Activated CD8-positive, alpha-beta memory T cell treated with anti-CD3 and anti-CD28 coated beads for 4 hours (primary cell): ENCODE results near the gene TMEM218.
"Not testable (repeated sequence)": the region's sequence is repeated elsewhere in the genome, so short reads cannot be mapped to it uniquely, and the experiment has no call there.

Source experiments
- DNase-seq, 2 donors: peaks; one replicate each; pipeline ENCODE4 v3.0.0-alpha.2; 2020; ENCODE audit warnings: low read depth in 2 of 2

The TMEM218 gene

DNA sequence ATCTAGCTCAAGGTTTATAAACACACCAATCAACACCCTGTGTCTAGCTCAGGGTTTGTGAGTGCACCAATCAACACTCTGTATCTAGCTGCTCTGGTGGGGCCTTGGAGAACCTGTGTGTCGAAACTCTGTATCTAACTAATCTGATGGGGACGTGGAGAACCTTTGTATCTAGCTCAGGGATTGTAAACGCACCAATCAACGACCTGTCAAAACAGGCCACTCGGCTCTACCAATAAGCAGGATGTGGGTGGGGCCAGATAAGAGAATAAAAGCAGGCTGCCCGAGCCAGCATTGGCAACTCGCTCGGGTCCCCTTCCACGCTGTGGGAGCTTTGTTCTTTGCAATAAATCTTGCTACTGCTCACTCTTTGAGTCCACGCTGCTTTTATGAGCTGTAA lies 21.3 kb downstream of the TMEM218 start:
- DNase-seq, result not testable (repeated sequence)

DNA sequence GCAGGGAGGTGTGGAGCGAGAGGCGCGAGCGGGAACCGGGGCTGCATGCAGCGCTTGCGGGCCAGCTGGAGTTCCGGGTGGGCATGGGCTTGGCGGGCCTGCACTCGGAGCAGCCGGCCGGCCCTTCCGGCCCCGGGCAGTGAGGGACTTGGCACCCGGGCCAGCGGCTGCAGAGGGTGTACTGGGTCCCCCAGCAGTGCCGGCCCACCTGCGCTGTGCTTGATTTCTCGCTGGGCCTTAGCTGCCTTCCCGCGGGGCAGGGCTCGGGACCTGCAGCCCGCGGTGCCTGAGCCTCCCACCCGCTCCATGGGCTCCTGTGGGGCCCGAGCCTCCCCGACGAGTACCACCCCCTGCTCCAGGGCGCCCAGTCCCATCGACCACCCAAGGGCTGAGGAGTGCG lies 21.9 kb downstream of the TMEM218 start:
- DNase-seq, result not testable (repeated sequence)

DNA sequence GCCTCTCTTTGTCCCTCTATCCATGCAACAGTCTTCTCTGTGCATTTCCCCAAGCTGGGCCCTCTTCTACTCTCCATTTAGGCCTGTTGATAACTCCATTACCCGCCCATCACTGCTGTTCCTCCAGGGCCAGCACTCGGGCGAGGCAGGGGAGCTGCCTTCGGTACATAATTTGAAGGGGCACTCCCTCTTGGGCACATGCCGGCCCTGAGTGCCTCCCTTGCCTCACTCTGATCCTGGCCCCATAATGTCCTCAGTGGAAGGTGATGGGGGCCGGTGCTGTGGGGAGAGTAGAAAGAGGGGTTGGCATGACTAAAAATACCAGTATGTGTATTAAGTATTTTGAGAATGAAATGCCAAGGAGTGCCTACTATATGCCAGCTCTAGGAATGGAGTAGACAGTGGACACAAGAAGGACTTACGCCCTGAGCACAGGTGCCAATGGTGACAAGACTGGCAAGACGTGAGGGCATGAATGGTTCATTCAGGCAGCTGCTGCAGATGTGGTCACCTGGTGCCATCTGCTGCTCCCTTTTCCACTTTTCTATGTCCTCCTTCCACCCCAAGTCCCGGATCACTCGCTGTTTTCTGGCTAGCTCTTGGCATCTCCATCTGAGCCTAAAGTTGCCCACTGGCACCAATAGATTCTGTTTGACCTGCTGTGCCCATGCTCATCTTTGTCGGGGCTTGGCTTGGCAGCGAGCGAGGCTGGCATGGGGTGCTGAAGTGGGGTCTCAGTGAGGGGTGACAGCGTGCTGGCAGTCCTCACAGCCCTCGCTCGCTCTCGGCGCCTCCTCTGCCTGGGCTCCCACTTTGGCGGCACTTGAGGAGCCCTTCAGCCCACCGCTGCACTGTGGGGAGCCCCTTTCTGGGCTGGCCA lies 22.6 kb downstream of the TMEM218 start:
- no peak for DNase-seq

DNA sequence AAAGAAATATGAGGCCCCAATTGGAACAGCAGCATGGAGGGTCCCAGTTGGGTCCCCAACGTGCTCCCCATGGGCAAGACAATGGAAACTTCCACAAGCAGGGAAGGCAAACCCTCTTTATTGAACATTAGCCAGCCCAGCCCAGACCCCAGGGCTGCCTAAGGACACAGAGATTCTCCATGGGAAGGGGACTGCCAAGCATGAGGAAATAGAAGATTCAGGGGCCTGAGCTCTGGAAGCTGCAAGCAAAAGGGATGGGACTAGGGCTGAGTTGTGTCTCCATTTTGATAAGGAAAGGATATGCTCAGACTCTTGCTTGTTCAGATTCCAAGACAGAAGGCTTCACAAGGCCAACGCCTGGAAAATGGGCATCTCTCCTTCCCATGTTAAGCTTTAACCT lies 23.3 kb downstream of the TMEM218 start:
- no peak for DNase-seq

DNA sequence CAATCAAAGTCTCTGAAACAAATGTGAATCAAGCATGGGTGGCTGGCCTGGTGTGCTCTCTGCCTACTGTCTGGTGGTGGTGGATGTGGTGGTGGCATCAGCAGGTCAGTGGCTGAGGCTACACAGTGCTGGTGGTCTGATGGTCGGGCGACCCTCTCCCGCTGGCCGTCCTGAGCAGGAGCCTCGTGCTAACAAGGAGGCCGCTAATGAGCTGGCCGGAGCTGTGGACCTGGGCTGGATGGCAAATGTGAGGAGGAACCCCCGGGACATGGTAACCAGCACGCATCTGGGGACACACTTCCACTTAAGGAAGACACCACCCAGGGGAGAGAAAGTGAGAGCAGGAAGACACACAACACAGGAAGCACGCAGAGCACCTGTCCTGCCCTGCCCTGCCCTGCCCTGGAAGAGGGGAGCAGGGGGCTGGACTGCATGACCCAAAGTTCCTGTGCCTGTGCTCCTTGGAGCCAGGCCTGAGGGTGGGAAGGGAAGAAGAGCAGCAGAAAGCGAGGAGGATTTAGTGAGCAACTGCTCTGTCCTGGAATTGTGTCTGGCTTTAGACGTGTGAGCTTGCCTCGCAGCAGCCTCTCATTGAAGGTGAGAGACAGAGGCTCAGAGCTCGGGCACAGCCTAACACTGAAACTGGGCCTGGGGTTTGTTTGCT lies 24.7 kb downstream of the TMEM218 start:
- DNase-seq, result no peak

DNA sequence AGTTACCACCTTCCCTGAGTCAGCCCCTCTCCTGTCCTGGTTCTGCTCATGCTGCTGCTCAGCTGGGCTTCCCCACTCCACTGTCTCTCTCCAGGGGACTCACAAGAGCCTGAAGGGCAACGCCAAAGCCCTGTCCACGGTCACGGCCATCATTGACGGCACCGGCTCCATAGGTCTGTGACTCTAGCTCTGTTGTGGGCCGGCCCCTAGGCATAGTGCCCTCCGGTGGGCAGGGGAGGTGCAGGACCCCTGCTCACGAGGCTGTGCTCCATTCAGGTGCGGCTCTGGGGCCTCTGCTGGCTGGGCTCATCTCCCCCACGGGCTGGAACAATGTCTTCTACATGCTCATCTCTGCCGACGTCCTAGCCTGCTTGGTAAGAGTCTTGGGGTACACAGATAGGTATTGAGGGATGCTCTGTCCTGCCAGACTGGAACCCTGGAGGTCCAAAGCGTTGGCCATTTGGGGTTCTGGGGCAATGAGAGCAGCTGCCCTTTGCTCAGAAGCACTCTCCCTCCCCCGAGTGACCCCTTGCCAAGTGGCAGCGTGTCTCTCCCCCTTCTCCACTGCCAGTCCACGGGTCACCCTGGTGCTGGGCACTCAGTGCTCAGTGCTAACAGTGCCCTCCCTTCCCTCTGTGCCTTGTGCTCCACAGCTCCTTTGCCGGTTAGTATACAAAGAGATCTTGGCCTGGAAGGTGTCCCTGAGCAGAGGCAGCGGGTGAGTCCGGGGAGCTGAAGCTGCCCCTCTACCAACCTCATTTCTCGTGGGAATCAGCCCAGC lies 25.9 kb downstream of the TMEM218 start:
- DNase-seq, result no peak

DNA sequence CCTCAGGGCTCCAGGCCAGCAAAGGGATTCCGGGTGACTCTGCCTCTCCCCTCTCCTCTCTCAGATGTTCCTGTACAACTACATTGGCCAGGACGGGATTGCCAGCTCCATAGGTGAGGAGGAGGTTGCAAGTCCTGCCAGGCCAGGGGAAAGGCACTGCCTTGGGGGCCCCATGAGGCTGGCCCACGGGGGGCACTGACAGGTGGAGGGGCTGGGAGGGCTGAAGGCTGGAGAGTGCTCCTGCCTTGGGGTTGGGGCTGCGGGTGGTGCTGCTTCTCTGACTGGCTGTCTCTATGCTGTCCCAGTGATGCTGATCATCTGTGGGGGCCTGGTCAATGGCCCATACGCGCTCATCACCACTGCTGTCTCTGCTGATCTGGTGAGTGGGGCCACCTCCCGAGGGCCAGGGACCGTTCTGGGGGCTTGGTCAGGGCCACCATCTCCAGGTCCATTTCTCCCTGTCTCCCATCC lies 26.6 kb downstream of the TMEM218 start:
- no peak for DNase-seq

DNA sequence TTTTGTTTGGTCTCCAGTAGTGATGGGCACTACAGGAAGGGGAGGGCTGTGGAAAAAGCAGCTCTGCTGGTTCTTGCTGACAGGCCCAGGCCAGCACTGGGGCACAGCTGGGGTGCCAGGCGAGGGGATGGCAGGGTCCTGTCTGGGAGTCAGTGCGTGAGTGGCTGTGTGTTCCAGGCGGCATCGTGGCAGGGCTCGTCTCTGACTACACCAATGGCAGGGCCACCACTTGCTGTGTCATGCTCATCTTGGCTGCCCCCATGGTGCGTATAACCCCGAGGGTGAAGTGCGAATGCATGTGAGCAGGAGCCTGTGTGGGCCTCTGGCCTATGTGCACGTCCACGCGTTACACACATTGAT lies 27.4 kb downstream of the TMEM218 start:
- no peak for DNase-seq

DNA sequence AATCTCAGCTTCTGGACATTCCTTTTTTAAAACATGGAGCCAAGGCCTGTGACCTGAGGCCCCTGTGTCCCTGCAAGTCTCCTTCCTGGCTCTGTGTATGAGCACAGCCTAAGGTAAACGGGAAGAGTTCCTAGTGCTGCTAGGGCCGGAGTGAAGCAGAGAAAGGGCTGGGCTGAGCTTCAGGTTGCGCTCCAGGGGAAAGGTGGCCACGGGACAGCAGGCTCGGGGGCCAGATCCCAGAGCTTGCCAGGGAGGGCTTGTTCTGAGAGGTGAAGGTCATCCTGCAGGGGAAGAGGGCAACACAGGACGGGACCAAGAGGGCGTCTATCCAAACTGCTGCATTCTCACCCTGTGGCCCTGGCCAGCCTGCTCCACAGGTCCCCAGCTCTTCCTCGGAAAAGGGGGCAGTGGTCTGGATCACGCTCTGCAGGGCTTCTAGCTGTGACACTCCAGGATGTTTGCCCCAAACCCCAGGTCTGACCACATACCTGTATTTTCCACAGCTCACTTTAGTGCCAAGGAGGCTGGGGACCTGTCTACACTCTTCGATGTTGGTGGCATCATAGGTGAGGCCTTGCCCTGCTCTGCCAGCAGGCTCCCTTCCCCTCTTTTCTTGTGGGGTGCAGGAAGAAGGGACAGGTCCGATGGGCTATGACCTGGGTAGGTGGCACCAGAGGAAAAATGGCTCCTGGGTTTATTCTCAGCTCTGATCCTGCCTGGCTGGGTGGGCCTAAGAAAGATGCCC lies 27.9 kb downstream of the TMEM218 start:
- DNase-seq, result no peak

DNA sequence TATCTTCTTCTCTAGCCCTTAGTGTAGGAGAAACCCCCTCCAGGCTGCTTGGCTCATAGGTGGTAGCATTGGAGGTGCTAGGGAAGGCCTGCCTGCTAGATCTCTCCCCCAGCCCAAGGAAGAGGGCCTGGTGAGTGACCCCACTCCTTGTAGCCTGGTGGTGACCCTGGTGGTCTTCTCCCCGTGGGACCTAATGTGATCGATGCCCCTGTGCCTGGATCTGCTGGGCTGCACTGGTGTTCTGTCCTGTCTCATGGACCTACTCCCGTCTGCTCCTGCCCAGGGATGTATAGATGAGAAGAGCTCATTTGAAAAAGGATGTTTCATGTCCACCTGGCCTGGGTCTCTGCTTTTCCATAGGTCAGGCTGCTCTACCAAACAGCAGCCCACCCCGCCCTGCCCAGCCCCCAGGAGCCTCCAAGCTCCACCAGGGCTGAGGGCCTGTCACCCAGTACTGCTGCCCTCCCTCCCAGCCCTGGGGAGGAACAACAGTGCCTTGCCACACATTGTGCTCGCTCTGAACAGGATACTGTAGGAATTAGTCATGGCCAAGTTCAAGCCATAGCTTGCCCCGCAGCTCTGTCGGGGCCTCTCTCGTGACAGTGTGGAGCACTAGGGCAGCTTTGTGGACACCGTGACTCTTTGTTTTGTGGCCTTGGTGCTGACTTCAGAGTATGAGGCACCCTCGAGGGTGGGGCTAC lies 28.7 kb downstream of the TMEM218 start:
- no peak for DNase-seq

DNA sequence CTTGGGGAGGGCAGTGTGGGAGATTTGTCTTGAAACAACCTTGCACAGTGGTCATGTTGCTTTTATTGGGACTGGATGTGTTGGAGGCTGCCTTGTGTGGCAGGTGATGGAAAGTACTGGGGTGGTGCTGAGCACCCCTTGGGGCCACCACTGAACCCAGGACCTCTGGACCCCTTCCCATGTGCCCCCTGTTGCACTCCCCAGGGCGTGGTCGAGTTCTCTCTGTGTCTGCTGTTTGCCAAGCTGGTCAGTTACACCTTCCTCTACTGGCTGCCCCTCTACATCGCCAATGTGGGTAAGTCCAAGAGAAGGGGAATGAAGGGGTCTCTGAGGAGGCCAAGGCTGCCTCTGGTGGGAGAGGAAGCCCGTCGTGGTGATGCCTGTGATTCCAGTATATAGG lies 29.4 kb downstream of the TMEM218 start:
- no peak for DNase-seq

DNA sequence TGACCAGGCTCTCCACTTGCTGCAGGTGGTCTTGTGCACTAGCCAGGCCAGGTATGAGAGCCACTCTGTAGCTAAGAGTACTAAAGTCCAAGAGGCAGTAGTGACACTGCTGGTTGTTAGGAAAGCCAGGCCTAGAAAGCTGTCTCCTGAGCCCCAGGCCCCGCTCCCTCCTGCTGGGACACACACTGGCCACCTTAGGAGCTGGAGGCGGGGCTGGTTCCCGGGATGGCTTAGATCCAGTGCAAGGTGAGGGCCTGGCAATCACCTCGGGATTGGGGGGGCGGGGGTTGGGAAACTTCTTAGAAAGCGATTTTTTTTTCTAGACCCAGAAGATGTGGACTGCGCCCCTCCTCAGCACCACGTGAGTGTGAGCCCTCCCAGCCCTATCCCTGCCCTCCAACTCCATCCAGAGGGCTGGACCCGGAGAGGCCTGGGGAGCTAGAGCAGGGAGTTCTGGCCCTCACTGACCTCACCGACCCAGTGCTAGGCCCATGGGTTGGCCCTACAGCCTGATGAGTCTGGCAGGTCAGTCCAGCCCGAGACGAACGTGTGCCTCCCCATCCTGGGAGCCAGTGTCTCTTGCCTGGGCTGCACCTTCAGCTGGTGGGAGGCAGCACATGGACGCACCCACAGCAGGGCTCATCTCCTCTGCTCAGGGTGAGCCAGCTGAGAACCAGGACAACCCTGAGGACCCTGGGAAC lies 30.2 kb downstream of the TMEM218 start:
- no peak for DNase-seq

DNA sequence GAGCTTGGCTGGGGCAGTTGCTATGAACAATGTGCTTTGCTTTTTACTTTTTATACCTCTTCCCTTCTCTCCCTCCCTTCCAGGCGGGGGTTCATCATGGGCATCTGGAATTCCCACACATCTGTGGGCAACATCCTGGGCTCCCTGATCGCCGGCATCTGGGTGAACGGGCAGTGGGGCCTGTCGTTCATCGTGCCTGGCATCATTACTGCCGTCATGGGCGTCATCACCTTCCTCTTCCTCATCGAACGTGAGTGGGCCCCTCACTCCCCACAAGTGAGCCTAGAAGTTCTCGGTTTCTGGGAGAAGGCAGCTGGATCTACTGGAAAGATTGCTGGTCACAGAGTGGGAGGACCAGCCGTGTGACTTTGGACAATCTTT lies 30.9 kb downstream of the TMEM218 start:
- no peak for DNase-seq

DNA sequence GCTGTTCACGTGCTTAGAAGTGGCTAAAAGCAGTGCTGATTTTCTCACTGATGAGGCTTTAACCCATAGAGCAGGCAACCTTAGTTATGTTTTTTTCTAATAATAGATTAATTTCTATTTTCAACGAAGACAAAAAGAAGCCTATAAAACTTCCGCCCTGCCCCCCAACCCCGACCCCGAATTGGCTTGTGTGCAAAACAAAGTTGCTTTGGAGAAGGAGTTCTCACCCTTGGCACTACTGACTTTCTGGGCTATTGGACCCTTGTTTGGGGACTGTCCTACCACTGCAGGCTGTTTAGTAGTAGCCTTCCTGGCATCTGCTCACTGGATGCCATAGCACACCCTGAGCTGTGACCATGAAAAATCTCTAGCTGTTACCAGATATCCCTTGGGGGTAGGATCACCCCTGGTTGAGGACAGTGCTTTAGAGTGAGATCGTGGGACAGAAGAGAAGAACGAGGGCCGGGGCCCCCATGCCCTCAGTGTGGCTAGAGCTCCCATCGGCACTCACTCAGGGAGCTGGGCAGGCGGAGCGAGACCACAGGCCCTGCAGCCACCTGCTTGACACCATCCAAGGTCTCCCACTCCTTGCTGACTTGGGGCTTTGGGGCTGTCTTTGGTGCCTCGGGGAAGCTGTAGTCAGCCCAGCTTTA lies 31.4 kb downstream of the TMEM218 start:
- DNase-seq, result no peak

DNA sequence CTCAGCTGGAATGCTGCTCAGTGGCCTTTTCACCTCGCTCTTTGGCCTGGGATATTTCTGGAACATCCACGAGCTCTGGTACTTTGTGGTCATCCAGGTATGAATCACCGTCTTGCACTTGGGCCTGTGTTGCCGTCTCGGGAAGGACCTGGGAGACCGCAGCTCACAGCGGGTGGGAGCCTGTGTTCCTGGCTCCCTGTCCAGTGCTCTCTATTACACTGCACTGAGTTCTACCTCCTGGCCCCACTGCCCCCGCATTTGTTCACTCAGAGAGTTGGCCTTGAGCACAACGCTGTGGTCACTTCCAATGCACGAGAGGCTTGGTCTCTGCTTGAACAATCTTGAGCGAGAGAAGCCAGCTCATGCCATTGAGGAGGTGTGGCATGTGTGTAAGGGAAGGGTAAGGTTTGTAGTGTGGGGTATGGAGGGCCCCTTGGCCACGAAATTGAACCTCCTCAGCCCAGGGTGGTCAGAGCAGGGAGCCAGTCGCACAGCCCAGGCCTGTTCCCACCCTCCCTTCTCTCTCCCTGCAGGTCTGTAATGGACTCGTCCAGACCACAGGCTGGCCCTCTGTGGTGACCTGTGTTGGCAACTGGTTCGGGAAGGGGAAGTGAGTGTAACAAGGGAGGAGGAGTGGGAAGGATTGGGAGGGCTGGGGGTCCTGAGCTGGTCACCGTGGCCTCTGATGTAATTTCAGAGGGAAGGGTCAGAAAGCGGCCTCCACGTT lies 32.1 kb downstream of the TMEM218 start:
- no peak for DNase-seq

DNA sequence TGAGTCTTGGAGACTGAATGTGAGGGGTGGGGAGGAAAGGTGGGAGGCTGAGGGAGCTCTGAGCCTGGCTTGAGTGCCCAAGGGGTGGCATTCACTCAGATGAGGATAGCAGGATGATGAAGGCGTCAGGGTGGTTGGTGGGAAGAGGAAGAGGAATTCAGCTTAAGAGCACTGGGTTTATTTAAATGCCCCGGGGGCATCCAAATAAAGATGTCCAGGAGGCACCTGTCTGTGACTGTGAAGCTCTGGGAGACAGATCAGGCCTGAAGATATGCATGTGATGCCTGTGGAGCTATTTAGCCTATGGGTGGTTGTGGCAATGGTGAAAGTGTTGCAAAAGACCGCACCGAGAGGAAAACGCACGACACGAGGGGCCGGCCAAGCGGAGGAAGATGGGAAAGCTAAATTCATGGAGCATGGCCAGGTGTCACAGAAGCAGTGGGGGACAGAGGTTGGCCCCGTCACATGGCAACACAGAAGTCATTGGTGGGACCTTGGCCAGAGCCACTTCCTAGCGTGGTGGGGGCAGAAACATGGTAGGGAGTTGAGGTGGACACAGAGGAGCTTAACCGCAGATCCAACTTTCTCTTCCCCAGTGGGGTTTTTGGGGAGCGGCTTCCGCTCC lies 32.8 kb downstream of the TMEM218 start:
- no peak for DNase-seq

DNA sequence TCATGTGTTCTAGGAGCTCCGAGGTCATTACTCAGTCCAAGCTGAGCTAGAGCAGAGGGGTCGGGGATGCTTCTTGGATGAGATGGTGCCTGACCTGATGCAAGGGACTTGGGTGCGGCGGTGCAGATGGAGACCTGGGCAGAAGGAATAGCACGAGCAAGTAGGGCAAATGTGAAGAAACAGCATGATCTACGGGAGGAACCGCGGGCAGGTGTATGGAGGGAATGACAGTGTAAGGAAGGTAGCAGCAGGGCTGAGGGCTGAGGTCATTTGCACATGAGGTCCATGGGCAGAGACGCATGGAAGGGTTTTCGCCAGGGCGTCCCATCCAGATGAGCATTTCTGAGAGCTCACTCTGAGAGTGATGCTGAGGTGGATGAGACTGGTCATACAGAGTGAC lies 33.4 kb downstream of the TMEM218 start:
- no peak for DNase-seq

DNA sequence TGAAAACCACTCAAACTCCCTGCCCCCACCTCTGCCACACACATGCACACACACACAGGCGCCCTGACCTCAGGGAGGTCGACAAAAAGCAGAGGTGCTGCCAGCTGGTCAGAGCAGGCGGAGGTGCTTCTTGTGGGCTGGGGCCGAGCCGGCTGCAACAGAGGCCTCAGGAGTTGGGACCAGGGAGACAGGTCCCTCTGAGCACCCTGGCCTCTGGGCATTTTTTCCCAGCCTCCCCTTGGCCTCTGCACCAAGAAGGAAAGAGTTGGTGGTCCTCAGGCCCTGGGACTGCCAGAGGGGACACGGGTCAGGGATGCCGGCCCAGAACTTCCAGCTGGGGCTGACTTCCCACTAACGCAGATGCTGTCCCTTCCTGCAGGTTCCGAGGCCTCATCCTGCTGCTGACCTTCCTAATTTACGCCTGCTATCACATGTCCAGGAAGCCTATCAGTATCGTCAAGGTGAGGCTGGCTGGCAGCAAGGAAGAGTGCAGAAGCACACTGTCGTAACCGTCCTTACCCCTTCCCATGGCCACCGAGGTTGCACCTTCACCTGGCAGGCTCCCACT lies 35.0 kb downstream of the TMEM218 start:
- DNase-seq, result no peak

DNA sequence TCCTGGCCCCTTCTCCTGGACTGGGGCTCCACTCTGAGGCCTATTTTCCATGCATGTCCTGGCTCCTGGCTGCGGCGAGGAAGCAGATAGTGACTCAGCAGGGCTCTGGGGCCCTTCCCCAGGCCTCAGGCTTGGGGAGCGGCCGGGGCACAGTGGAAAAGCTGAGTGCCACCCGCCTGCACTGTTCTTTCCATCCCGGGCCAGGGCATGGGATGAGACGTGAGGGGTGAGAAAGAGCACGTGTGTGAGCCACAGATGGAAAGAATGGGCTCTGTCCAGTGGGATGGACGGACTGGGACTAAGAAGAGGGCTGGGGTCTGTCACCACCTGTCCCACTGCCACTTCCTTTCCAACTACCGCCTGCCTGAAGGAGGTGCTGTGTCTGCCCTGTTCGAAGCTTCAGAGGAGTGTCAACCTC lies 35.5 kb downstream of the TMEM218 start:
- DNase-seq, result no peak
